Measurements from ENCODE around the gene PSMG4. TPM values are rescaled to one million over a fixed set of nuclear protein-coding genes. Genes with fewer than 3 reads are reported as not detected.

The PSMG4 gene
- total and polyA plus RNA-seq, 4 experiments from 2014 or later, result 41.0 to 63.0 (median 47.1) TPM

DNA sequence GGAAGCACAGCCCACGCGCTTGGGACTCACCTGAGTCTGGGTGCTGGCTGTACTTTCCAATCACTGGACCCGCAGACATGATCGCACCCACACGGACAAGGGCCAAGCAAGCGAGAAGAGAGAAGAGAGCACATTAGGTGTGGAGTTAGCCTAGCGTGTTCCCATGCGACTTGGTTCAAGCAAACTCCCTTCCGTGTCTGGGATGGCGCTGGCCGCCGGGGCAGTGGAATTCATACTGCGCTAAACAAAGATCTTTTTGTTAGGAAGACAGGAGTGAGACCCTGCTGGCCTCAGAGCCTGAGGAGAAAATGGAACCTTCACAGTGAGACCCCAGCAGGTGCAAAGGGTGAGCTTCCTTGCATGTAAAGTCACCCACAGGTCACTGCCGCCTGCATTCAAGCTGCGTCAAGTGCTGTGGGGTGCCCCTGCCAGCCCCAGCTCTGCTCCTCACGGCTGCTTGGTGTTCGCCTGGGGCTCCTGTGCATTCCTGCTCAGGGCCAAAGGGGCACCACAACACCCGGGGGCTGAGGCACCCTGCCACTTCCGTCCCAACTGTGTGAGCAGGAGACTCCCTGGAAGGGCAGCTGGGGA is 26.4 kb downstream of the PSMG4 start:
- H3K27me3 Mint-ChIP-seq, result no peaks in the 10 kb centered on the region
- CTCF ChIA-PET (ENCODE audit: partially characterized antibody), result interaction anchor here (1.0 to 16.9 kb wide), 3 partner anchors 174 to 446 kb away, joined by 3 to 242 read pairs (median 4); no protein-coding TSS in a partner anchor
- peaks cover 0 to 16% of the 10 kb centered on the region in 2 donors for H3K36me3 Mint-ChIP-seq
- Histone ChIP-seq H3K4me3 (ENCODE audit: low read length in 2 of 2) (no peak overlapping the region), H3K27me3 (ENCODE audit: insufficient read depth, low read length) (no peaks in the 10 kb centered on the region), H3K27ac (ENCODE audit: low read depth, low read length) (no peak overlapping the region), H3K36me3 (ENCODE audit: insufficient read depth, low read length) (peaks cover 6% of the 10 kb centered on the region), H3K4me1 (ENCODE audit: insufficient read depth, low read length) (no peaks in the 10 kb centered on the region), H3K9me3 (ENCODE audit: control insufficient read depth in 1 of 2, low read length in 2 of 2) (no peaks in the 10 kb centered on the region)
- POLR2A ChIA-PET (ENCODE audit: partially characterized antibody), result no interaction called here
- no peaks in the 10 kb centered on the region for H3K9me3 Mint-ChIP-seq
- H3K4me1 Mint-ChIP-seq, result peaks cover 0 to 5% (median 3%) of the 10 kb centered on the region in 4 donors
- H3K27ac Mint-ChIP-seq, result no peak overlapping the region
- H3K4me3 Mint-ChIP-seq, result no peak overlapping the region
- intact Hi-C loops (cut with micrococcal nuclease), result no loop called here
- DNase-seq, result no peak

DNA sequence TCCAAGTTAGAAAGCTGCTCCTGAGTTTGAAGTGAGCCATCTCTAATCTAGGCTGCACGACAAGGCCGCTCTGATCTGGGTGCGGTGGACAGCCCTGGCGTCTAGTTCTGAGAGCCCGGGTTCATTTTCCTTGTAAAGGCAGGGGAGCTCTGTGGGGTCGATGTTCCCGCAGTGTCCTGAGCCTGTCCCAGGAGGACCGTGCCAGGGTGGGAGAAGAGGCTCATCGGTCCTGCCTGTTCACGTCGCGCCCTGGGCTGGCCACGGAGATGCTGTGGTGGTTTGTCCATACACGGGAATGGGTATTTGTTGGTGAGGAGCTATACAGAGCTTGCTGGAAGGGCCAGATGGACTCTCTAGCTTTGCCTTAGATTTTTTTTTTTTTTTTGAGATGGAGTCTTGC is 27.0 kb downstream of the PSMG4 start:
- Mint-ChIP-seq H3K36me3 (peaks cover 0 to 16% of the 10 kb centered on the region in 2 donors), H3K4me1 (peaks cover 0 to 5% (median 3%) of the 10 kb centered on the region in 4 donors), H3K9me3 (no peaks in the 10 kb centered on the region), H3K27ac (no peak overlapping the region), H3K27me3 (no peaks in the 10 kb centered on the region), H3K4me3 (no peak overlapping the region)
- POLR2A ChIA-PET (ENCODE audit: partially characterized antibody), result no interaction called here
- intact Hi-C loops (cut with micrococcal nuclease), result no loop called here
- Histone ChIP-seq H3K27ac (ENCODE audit: low read depth, low read length) (no peak overlapping the region), H3K36me3 (ENCODE audit: insufficient read depth, low read length) (peaks cover 6% of the 10 kb centered on the region), H3K27me3 (ENCODE audit: insufficient read depth, low read length) (no peaks in the 10 kb centered on the region), H3K4me3 (ENCODE audit: low read length in 2 of 2) (no peak overlapping the region), H3K4me1 (ENCODE audit: insufficient read depth, low read length) (no peaks in the 10 kb centered on the region), H3K9me3 (ENCODE audit: control insufficient read depth in 1 of 2, low read length in 2 of 2) (no peaks in the 10 kb centered on the region)
- CTCF ChIA-PET (ENCODE audit: partially characterized antibody), result interaction anchor here (1.0 to 16.9 kb wide), 3 partner anchors 173 to 446 kb away, joined by 3 to 242 read pairs (median 4); no protein-coding TSS in a partner anchor
- DNase-seq, result no peak

DNA sequence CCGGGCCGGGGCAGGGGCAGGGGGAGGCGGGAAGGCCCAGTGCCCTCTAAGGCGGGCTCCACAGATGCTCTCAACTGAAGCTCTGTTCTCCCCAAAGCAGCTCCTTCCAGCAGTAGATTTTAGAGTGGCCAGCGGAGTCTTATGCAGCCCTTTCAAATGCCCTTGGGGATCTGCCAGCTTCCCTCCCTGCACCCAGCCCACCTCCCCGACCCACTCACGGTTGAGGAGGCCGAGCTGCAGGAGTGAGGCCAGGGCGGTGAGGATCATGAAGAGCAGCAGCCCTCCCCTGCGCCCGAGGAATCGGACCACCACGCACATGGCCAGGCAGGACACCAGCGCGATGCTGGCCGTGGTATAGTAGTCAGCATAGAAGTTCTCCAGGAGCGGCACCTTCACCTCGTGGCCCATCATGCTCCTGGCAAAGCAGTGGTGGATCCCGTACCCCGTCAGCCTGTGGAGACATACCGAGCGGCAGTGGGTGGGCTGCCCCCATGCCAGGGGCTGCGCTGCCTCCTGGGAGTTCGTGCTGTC is 28.0 kb downstream of the PSMG4 start:
- Mint-ChIP-seq H3K4me1 (peaks cover 0 to 5% (median 3%) of the 10 kb centered on the region in 4 donors), H3K4me3 (no peak overlapping the region), H3K36me3 (peaks cover 0 to 16% of the 10 kb centered on the region in 2 donors), H3K27ac (no peak overlapping the region), H3K27me3 (no peaks in the 10 kb centered on the region), H3K9me3 (no peaks in the 10 kb centered on the region)
- no peak overlapping the region for H3K27ac ChIP-seq (ENCODE audit: low read depth, low read length)
- ChIA-PET CTCF (ENCODE audit: partially characterized antibody) (interaction anchor here (1.2 to 16.9 kb wide), 2 partner anchors 172 to 445 kb away, joined by 4 to 242 read pairs; no protein-coding TSS in a partner anchor), POLR2A (ENCODE audit: partially characterized antibody) (no interaction called here)
- H3K36me3 ChIP-seq (ENCODE audit: insufficient read depth, low read length), result peaks cover 6% of the 10 kb centered on the region
- H3K9me3 ChIP-seq (ENCODE audit: control insufficient read depth in 1 of 2, low read length in 2 of 2), result no peaks in the 10 kb centered on the region
- intact Hi-C loops (cut with micrococcal nuclease), result no loop called here
- no peaks in the 10 kb centered on the region for H3K27me3 ChIP-seq (ENCODE audit: insufficient read depth, low read length)
- no peak for DNase-seq
- H3K4me3 ChIP-seq (ENCODE audit: low read length in 2 of 2), result no peak overlapping the region
- H3K4me1 ChIP-seq (ENCODE audit: insufficient read depth, low read length), result no peaks in the 10 kb centered on the region

DNA sequence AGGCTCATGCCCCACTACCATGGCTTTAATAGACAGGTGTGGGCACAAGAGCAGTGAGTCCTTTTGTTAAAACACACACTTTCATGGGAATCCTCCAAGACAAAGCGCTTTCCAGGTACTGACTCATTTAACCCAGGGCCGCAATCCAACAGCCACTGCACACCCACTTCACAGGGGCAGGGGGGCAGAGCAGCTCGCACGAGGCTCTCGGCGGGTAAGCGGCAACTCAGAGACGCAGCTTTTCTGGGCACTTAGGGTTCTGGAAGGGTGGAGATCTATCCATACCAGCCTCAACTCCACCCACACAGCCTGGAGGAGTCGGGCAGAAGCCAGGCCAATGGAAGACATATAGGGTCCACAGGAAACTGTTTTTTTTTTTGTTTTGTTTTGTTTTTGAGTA is 28.6 kb downstream of the PSMG4 start:
- Histone ChIP-seq H3K4me1 (ENCODE audit: insufficient read depth, low read length) (no peaks in the 10 kb centered on the region), H3K27ac (ENCODE audit: low read depth, low read length) (no peak overlapping the region), H3K9me3 (ENCODE audit: control insufficient read depth in 1 of 2, low read length in 2 of 2) (no peaks in the 10 kb centered on the region), H3K27me3 (ENCODE audit: insufficient read depth, low read length) (no peaks in the 10 kb centered on the region), H3K36me3 (ENCODE audit: insufficient read depth, low read length) (peaks cover 4% of the 10 kb centered on the region), H3K4me3 (ENCODE audit: low read length in 2 of 2) (no peak overlapping the region)
- Mint-ChIP-seq H3K27ac (peak overlapping the region in 1 of 7 donors; percentile 47), H3K27me3 (no peaks in the 10 kb centered on the region), H3K9me3 (no peaks in the 10 kb centered on the region), H3K4me1 (peaks cover 0 to 5% (median 3%) of the 10 kb centered on the region in 4 donors), H3K4me3 (no peak overlapping the region), H3K36me3 (peaks cover 0 to 16% of the 10 kb centered on the region in 2 donors)
- intact Hi-C loops (cut with micrococcal nuclease), result no loop called here
- no peak for DNase-seq
- ChIA-PET CTCF (ENCODE audit: partially characterized antibody) (no interaction called here), POLR2A (ENCODE audit: partially characterized antibody) (no interaction called here)

DNA sequence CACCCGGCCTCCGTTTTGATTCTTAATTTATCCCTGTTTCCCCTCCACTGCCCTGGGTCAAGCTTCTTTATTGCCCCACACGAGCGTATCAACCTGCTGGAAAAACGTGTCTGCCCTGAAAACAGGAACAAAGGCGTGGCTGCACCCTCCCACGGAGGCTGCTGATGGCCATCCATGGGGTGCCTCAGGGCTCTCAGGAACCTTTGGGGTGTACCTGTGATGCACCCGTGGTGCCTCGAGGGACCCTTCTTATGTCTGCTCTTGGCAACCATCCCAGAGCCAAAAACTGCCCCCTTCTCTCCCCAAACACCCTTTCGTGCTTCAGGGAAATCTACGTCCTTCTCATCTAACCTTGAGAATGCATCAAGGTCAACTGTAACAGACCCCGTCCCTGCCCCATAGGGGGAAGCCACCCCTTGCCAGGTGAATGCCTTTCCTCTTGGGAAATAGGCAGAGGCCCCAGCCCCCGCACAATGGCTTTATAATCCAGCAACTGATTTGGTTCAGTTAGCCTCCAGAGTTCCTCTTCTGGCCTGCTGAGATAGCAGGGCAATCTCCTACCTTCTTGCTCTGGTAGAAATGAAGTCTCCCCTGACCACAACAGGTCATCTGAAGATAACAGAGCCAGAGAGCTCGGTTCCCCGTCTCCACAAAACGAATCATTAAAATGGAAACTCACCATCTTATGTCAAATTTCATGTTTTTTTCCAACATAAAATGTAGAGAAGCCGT is 29.4 kb downstream of the PSMG4 start:
- Mint-ChIP-seq H3K27ac (peak overlapping the region in 3 of 7 donors; percentile 42 to 66 (median 58)), H3K27me3 (no peaks in the 10 kb centered on the region), H3K36me3 (peaks cover 0 to 10% of the 10 kb centered on the region in 2 donors), H3K4me1 (peaks cover 0 to 5% (median 3%) of the 10 kb centered on the region in 4 donors), H3K9me3 (no peaks in the 10 kb centered on the region), H3K4me3 (no peak overlapping the region)
- Histone ChIP-seq H3K27ac (ENCODE audit: low read depth, low read length) (no peak overlapping the region), H3K4me1 (ENCODE audit: insufficient read depth, low read length) (no peaks in the 10 kb centered on the region), H3K4me3 (ENCODE audit: low read length in 2 of 2) (no peak overlapping the region), H3K9me3 (ENCODE audit: control insufficient read depth in 1 of 2, low read length in 2 of 2) (no peaks in the 10 kb centered on the region), H3K27me3 (ENCODE audit: insufficient read depth, low read length) (no peaks in the 10 kb centered on the region), H3K36me3 (ENCODE audit: insufficient read depth, low read length) (no peaks in the 10 kb centered on the region)
- no peak for DNase-seq
- CTCF ChIA-PET (ENCODE audit: partially characterized antibody), result interaction anchor here (1.4 kb wide), 1 partner anchor 690 kb away, joined by 3 read pairs; no protein-coding TSS in a partner anchor
- intact Hi-C loops (cut with micrococcal nuclease), result no loop called here
- POLR2A ChIA-PET (ENCODE audit: partially characterized antibody), result no interaction called here

DNA sequence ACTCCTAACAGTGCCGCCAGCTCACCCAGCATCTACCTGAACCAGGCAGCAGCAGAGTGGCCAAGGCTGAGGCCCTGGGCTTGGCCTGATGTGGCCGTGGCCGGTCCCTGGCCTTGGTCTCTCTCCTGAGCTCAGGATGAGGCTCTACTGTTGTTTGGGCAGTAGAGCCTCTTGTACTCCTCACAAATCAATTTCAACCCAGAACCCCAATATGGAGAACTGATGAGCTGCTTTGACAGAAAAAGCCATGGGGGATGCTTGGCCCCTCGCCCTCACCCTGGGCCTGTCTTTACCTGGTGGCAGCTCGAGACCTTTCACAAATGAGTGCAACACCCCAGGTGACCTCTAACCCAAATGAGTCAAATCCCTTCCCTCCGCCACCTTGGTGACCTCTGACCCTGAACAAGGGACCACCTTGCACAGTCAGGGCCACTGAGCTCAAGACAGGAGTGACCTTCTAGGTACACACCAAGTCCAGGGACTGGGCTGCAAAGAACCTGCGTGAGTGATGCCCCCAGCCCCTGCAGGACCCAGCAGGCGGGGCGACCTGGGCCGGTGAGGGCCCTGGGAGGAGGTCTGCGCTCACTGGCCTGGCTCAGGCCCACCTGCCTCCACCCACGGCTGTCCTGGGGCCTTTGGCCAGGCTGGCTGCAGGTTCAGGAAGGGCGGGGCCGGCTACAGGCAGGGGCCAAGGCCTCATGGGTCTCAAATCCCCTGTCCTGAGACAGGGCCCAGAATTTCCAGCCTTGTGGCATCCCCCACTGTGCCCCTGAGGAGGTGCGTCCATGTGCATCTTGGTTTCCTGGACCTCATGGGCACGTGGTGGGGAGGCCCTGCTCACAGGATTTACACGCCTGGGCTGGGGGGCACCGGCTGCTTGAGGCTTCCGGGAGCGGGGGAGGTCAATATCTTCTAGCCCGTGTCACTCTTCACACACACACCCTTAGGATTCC is 30.2 kb downstream of the PSMG4 start:
- H3K27me3 Mint-ChIP-seq, result no peaks in the 10 kb centered on the region
- Histone ChIP-seq H3K27ac (ENCODE audit: low read depth, low read length) (no peak overlapping the region), H3K36me3 (ENCODE audit: insufficient read depth, low read length) (no peaks in the 10 kb centered on the region), H3K4me3 (ENCODE audit: low read length in 2 of 2) (no peak overlapping the region), H3K4me1 (ENCODE audit: insufficient read depth, low read length) (no peaks in the 10 kb centered on the region), H3K27me3 (ENCODE audit: insufficient read depth, low read length) (no peaks in the 10 kb centered on the region), H3K9me3 (ENCODE audit: control insufficient read depth in 1 of 2, low read length in 2 of 2) (no peaks in the 10 kb centered on the region)
- peaks cover 0 to 5% (median 2%) of the 10 kb centered on the region in 4 donors for H3K4me1 Mint-ChIP-seq
- no peak for DNase-seq
- H3K36me3 Mint-ChIP-seq, result peaks cover 0 to 6% of the 10 kb centered on the region in 2 donors
- no peaks in the 10 kb centered on the region for H3K9me3 Mint-ChIP-seq
- intact Hi-C loops (cut with micrococcal nuclease), result no loop called here
- no peak overlapping the region for H3K4me3 Mint-ChIP-seq
- H3K27ac Mint-ChIP-seq, result no peak overlapping the region
- ChIA-PET POLR2A (ENCODE audit: partially characterized antibody) (no interaction called here), CTCF (ENCODE audit: partially characterized antibody) (interaction anchor here (0.8 to 1.4 kb wide), 2 partner anchors 126 to 689 kb away, joined by 3 read pairs; no protein-coding TSS in a partner anchor)

Data from CD4-positive, alpha-beta memory T cell (primary cell).